Lower leg skin (tissue), 4 donors: ENCODE results near the gene ST8SIA5. TPM values are rescaled to one million over a fixed set of nuclear protein-coding genes. Genes with fewer than 3 reads are reported as not detected.

Experiments used
- DNase-seq, 2 donors: peaks; one replicate each; pipeline ENCODE4 v3.0.0-alpha.2; 2019; ENCODE audit warnings: low spot score in 2 of 2
- H3K4me3 ChIP-seq: fragments of 200-600 bp; sonication (generic); 2 replicates; pipeline ENCODE4 v1.5.1; 2017; ENCODE audit warnings: mild to moderate bottlenecking, low read depth; ENCODE audit not compliant: poor library complexity, severe bottlenecking
- CTCF ChIP-seq, 3 donors: fragments of 450-650 bp; IDR thresholded peaks; one replicate each; pipeline ENCODE4 v1.5.1; 2016; ENCODE audit warnings: antibody characterized with exemption in 3 of 3, mild to moderate bottlenecking in 3 of 3, moderate library complexity in 2 of 3
- POLR2A ChIP-seq, 2 donors: fragments of 450-650 bp; IDR thresholded peaks; one replicate each; pipeline ENCODE4 v1.6.1; 2016 to 2017; ENCODE audit warnings: antibody characterized with exemption in 2 of 2, mild to moderate bottlenecking in 1 of 2, moderate library complexity in 1 of 2
- WGBS, 2 donors: methylation state at CpG; one replicate each; pipeline ENCODE4 v1.1.5; 2018; 5-methylcytosine and 5-hydroxymethylcytosine counted together
- intact Hi-C: fragments of 100-400 bp; cut with DNase I; formaldehyde crosslinking; loops from one replicate; pipeline ENCODE4 v1.15.0; 2023; ENCODE audit warnings: low total_unique reads
- total RNA-seq, 4 donors: library from RNA; depleted of rRNA; stranded (reverse); fragments of >200 nt; gene quantifications; one replicate each; pipeline ENCODE4 v1.1.0, GENCODE V29; 2016

Gene ST8SIA5
- total RNA-seq, 4 donors from 2014 or later, result not detected

- intact Hi-C loops, result no loop called here
- H3K4me3 ChIP-seq, result no peak overlapping the region
- 65 to 68% methylated on average over 5 of the region's 5 CpGs for WGBS, 2 donors
- DNase-seq, result no peak
- no peak for TF ChIP-seq CTCF (IDR thresholded peaks at IDR 0.05)
- no peak for TF ChIP-seq POLR2A (IDR thresholded peaks at IDR 0.05)
Observed at GRCh38 chr18:46700066-46700824, 56.6 kb downstream of the ST8SIA5 start.

GRCh38 chr18:46696702-46697101, 60.2 kb downstream of the ST8SIA5 start:
- H3K4me3 ChIP-seq, result no peak overlapping the region
- intact Hi-C loops, result no loop called here
- no peak for DNase-seq
- TF ChIP-seq CTCF (IDR thresholded peaks at IDR 0.05) (no peak), POLR2A (IDR thresholded peaks at IDR 0.05) (no peak)

GRCh38 chr18:46696268-46696667, 60.6 kb downstream of the ST8SIA5 start:
- DNase-seq, result no peak
- no peak for TF ChIP-seq CTCF (IDR thresholded peaks at IDR 0.05)
- no peak for TF ChIP-seq POLR2A (IDR thresholded peaks at IDR 0.05)
- intact Hi-C loops, result no loop called here
- 48 to 60% methylated on average over 3 of the region's 3 CpGs for WGBS, 2 donors
- H3K4me3 ChIP-seq, result no peak overlapping the region

- intact Hi-C loops, result no loop called here
- no peak overlapping the region for H3K4me3 ChIP-seq
- DNase-seq, result no peak
- TF ChIP-seq CTCF (IDR thresholded peaks at IDR 0.05) (no peak), POLR2A (IDR thresholded peaks at IDR 0.05) (no peak)
- 74 to 75% methylated on average over 2 of the region's 2 CpGs for WGBS, 2 donors
Observed at GRCh38 chr18:46693996-46694395, 62.9 kb downstream of the ST8SIA5 start.

- intact Hi-C loops, result no loop called here
- 76 to 79% methylated on average over 12 of the region's 12 CpGs for WGBS, 2 donors
- H3K4me3 ChIP-seq, result no peak overlapping the region
- no peak for TF ChIP-seq CTCF (IDR thresholded peaks at IDR 0.05)
- TF ChIP-seq POLR2A (IDR thresholded peaks at IDR 0.05), result no peak
- DNase-seq, result no peak
Observed at GRCh38 chr18:46688853-46689525, 67.9 kb downstream of the ST8SIA5 start.
